Measurements from ENCODE around the gene LNPEP.
"Not testable (repeated sequence)": the region's sequence is repeated elsewhere in the genome, so short reads cannot be mapped to it uniquely, and the experiment has no call there.

LNPEP gene

DNA sequence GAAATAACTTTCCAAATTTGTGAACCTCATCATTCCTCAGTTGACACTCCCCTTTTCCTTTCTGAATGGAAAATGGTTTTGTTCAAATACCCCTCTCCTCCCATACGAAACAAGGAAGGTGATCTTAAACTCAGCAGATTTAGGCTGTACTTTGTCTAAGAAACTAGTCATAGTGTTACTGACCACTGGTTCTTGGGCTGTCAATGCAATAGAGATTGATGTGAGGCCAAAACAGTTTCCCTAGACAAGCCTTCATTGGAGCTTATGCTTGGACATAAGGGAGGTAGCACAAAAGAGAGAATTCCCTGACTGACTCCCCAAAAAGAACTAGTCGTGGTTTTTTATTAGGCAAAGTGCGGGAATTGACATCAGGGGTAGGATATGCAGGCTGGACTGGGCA, 5.3 kb upstream of the LNPEP start:
- no peak for DNase-seq

DNA sequence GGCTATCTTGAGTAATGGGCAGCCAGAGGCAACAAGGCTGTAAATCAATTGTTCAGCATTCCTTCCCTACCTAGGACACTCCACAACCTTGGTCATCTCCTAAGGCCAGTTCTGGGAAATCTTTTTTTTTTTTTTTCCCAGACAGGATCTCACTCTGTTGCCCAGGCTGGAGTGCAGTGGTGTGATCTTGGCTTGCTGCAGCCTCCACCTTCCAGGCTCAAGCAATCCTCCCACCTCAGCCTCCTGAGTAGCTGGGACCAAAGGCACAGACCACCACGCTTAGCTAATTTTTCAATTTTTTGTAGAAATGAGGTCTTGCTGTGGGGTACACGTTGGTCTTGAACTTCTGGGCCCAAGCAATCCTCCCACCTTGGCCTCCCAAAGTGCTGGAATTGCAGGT, 4.8 kb upstream of the LNPEP start:
- DNase-seq = not testable (repeated sequence)

DNA sequence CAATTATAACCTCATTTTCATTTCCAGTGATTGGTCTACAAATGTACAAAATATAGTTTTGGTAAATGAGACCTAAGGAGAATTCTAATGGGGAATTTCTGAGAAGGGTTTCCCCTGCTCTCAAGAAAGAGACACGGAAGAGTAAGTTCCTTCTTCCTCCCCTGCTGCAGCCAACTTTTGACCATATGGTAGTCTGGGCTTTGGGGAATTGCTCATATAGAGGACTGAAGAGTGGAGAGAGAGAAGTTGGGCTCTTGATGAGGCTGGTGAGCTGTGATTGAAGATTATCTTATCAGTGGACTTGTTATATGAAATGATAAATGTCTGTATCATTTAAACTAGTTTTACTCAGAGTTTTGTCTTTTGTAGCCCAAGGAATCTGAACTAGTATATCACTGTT, 4.3 kb upstream of the LNPEP start:
- no peak for DNase-seq

DNA sequence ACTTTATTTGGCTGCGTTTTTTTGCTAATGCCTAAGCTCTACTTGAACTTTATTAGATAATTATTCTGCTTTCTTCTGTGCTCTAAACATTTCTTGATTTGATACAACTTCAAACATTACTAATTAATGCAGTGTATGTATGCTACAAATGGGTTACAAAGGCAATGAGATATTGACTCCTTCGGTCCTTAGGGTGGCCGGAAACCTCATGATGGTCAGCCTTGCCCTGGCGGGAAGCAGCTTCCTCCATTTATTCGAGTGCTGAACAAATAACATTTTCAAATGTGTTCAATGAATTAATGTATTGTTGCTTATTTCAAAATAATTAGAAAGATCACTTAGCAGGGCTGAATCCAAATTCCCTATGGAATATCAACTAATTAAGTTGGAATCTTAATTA, 3.9 kb upstream of the LNPEP start:
- DNase-seq = no peak

DNA sequence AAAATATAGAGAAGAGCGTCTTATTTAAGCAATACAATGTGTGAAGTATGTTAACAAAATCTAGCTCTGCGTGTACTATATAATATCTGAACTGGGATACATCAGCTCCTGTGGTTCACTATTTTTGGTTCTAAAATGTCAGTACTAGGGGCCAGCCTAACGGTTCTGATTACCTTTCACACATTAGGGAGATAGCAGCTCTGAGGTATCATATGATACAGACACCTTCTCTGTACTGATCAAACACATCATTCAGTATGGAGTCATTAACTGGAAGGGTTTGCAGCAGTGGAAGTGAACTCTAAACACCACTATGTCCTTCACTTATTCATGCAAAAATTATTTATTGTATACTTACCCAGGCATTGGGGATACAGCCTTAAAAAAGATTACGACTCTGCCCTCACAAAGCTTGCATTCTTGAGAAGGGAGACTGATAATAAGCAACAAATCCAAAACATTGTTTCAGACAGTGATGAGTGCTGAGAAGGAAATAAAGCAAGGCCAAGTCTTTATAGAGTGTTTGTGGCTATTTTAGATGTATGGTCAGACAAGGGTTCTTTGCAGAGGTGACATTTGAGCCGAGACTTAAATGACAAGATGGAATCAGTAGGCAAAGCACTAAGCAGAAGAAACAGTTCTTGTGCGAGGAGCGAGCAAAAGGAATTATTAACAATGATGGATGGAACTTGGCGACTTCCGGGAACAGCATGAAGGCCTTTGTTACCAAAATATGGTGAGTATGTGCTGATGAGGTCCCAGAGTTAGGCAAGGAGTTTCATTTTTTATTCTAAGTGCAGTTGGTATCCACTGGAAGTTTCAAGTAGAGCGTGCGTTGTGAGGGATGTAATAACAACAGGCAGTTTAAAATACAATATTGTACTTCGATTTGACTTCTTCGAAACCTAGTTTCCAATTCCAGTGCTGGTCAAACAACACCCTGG, 1.8 kb upstream of the LNPEP start:
- no peak for DNase-seq

DNA sequence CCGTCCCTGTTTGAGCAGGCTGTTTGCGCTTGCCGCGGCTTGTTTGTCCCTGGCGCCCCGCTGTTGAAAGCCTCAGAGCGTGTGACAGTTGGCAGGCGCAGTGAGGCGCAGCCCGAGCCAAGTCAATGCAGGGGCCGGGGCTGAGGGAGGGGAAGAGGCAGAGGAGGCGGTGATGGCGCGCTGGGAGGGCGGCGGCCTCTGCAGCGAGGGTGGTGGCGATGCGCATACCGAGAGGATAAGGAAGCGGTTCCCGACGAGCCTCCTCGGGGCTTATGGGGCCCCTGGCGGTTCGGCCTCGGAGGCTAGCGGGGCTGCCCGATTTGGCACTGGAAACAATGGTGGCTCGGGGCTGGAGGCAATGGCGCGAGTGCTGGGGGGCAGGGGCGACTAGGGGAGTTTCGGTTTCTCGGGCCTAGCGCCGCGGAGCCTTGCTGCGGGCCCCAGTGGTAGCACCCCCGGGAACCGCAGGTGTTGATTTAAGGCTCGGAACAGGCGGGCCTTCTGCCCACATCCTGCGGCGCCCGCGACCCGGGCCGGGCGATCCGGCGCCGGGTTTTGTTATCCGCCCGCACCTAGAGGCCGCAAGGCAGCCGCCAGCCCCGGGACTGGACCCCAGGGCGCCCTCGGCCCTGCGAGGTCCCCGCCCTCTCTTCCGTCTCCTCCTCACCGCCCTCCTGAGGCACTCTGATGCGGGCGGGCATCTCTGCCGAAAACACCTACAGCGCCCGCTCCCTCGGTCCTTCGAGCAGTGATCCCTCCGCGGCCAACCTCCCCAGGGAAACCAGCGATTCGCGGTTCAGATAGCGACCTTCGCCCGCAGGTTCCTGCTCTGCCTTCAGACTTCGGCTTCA, 947 bp upstream of the LNPEP start:
- peak; percentile 87 for DNase-seq

- no peak for DNase-seq
These were observed 796 bp downstream of the LNPEP start for GRCh38 chr5:96936431-96937320.

GRCh38 chr5:96940586-96940985, 4.7 kb downstream of the LNPEP start:
- no peak for DNase-seq

DNA sequence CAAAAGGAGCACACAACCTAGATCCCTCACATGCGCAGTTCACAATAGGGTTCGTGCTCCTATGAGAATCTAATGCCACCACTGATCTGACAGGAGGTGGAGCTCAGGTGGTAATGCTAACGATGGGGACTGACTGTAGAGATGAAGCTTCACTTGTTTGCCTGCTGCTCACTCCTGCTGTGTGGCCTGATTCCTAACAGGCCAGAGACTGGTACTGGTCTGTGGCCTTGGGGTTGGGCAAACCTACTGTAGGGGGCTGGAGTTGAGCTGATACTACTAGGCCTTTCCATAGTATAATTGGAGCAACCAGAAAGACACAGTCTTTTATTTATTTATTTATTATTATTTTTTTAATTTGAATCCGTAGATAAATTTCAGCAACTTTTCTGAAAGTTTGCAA, 5.3 kb downstream of the LNPEP start:
- DNase-seq = no peak

GRCh38 chr5:96942078-96942477, 6.2 kb downstream of the LNPEP start:
- DNase-seq = no peak

- no peak for DNase-seq
These were observed 7.0 kb downstream of the LNPEP start for GRCh38 chr5:96942911-96943310.

DNA sequence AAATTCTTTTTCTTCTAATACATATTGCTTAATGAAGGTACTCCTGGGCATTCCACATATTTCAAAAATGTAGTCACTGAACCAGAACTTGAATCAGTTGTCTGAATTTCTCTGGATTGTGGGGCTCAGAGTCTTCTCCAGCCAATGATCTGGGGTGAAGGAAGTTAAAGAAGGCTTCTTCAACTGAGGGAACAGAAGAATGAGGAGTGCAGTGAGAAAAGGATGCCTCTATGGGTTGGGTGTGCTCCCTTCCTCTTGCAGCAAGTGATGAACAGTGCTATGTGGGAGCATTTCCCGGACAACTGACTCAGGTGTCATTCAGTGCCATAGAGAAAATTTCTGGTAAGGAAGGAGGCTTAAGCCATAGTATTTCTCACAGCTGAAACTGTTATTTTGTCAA, 7.9 kb downstream of the LNPEP start:
- DNase-seq = no peak

GRCh38 chr5:96945144-96945897, 9.4 kb downstream of the LNPEP start:
- no peak for DNase-seq

GRCh38 chr5:96946381-96946780, 10.5 kb downstream of the LNPEP start:
- DNase-seq = no peak

DNA sequence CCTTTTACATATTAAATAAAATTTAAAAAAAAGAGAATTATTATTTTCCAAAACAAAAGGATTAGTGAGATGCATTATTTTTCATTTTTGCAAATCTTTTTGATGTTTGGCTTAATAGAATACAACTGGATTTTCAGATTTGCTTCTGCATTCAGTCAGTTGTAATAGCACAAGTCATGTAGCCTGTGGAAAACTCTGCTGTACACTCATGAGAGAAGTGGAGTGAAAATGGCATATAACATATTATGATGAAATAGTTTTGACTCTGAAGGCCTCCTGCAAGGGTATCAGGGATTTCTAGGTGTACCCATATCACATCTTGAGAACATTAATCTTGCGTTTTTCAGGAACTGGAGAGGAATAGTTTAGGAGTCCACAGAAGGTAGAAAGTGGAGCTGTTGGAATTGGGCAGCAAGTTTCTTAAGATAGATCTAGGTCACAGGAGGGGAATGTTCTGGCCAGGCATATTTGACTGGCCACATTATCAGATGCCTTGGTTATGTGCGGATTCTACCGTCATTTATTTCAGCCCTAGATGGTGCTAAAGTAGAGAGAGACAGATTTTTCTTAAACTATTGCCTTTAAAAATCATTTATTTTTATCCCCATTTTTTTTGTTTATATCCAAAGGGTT, 16.4 kb downstream of the LNPEP start:
- DNase-seq = no peak

DNA sequence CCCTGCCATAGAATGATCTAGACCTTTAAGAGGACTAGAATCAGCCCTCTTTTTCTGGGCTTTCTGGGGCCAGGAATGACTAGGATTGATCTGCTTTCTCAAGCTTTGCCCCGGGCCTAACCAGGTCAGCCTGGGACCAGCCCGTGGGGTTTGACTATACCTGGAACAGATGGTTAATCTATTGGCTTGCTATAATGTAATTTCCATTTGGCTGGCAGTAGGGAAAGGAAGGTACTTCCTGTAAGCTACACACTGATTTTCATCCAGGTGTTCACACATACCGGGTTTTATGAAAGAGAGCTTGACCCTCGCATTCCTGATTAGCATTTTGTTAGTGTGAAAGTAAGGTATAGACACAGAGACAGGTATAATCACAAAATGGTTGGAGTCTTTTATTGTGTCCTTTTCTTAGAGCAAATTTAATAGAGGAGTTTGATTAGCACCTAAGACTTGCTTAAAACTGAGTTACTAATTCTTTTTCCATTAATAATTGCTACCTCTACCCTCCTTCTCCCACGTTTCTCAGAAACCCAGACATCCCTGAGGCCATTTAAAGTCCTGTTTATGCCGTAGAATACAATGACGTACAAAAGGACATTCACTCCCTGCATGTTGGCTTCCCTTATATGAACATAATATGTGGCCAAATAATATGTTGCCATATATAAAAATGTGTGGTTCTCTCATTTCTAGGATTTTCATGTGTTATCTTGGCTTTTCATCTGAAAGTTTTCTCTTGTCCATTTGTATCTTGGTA, 17.3 kb downstream of the LNPEP start:
- no peak for DNase-seq

- no peak for DNase-seq
These were observed 21.6 kb downstream of the LNPEP start for GRCh38 chr5:96957254-96958049.

DNA sequence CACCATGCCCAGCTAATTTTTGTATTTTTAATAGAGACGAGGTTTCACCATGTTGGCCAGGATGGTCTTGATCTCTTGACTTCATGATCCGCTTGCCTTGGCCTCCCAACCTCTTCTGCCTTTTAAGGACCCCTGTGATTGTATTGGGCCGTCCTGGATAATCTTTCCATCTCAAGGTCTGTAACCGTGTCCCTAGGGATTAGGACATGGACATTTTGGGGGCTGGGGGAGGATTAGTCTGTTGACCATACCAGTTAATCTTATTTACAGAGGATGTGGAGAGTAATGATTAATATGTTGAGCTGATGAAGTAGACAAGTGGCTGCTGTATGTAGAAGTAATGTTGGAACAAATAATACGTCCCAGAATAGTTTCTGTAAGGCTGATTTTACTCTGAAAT, 23.1 kb downstream of the LNPEP start:
- no peak for DNase-seq

GRCh38 chr5:96961053-96961452, 25.2 kb downstream of the LNPEP start:
- no peak for DNase-seq

DNA sequence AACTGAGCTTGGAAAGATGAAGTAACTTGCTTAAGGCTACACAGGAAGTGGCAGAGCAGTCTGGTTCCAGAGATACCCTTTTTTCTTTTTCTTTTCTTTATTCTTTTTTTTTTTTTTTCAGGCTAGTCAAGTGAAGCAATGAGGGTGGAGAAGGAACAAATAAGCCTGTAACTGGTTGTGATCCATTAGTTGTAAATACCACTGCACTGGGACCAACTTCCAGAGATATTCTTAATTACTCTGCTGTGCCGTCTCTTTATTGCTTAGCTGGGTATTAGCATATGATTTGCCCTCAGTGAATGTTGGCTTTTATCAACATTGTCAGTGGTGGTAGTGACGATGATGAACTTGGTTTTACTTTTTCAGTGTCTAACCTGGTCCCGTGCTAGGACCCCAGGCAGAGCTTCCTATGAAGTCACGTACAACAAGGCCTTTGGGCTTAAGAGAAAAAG, 26.7 kb downstream of the LNPEP start:
- no peak for DNase-seq
